ENCODE data around the gene HABP4.

DNA sequence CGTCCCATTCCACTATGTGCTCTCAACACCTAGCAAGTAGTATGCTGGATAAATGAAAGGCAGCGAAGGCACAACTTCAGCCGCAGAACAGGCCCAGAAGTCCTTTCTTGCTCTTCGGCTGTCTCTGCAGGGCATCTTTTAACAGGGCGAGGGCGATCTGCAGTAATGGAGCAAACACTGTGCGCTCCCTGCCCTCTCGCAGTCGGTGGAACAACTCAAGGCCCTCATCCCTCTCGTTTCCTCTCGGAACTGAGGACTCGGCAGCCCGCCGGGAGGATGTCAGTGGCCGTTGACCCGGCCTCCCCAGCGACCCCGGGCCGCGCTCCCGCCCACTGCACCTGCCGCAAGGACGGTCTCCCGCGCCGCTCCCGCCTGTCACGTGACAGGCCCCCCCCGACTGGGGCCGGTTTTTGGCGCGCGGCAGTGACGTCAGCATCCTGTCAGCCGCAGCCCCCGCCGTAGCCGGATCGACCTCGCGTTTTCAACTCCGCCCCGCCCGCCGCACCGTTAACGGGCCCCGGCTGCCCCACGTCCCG lies 32.9 kb upstream of the HABP4 start:
- TF ChIP-seq POLR2AphosphoS5 (IDR thresholded peaks at IDR 0.05; ENCODE audit: low read depth), result no peak
- TF ChIP-seq, protein P1, sequence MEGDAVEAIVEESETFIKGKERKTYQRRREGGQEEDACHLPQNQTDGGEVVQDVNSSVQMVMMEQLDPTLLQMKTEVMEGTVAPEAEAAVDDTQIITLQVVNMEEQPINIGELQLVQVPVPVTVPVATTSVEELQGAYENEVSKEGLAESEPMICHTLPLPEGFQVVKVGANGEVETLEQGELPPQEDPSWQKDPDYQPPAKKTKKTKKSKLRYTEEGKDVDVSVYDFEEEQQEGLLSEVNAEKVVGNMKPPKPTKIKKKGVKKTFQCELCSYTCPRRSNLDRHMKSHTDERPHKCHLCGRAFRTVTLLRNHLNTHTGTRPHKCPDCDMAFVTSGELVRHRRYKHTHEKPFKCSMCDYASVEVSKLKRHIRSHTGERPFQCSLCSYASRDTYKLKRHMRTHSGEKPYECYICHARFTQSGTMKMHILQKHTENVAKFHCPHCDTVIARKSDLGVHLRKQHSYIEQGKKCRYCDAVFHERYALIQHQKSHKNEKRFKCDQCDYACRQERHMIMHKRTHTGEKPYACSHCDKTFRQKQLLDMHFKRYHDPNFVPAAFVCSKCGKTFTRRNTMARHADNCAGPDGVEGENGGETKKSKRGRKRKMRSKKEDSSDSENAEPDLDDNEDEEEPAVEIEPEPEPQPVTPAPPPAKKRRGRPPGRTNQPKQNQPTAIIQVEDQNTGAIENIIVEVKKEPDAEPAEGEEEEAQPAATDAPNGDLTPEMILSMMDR (IDR thresholded peaks at IDR 0.05; ENCODE audit: insufficient read depth, low read length), result no peak
- TF ChIP-seq, protein P2, sequence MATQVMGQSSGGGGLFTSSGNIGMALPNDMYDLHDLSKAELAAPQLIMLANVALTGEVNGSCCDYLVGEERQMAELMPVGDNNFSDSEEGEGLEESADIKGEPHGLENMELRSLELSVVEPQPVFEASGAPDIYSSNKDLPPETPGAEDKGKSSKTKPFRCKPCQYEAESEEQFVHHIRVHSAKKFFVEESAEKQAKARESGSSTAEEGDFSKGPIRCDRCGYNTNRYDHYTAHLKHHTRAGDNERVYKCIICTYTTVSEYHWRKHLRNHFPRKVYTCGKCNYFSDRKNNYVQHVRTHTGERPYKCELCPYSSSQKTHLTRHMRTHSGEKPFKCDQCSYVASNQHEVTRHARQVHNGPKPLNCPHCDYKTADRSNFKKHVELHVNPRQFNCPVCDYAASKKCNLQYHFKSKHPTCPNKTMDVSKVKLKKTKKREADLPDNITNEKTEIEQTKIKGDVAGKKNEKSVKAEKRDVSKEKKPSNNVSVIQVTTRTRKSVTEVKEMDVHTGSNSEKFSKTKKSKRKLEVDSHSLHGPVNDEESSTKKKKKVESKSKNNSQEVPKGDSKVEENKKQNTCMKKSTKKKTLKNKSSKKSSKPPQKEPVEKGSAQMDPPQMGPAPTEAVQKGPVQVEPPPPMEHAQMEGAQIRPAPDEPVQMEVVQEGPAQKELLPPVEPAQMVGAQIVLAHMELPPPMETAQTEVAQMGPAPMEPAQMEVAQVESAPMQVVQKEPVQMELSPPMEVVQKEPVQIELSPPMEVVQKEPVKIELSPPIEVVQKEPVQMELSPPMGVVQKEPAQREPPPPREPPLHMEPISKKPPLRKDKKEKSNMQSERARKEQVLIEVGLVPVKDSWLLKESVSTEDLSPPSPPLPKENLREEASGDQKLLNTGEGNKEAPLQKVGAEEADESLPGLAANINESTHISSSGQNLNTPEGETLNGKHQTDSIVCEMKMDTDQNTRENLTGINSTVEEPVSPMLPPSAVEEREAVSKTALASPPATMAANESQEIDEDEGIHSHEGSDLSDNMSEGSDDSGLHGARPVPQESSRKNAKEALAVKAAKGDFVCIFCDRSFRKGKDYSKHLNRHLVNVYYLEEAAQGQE (IDR thresholded peaks at IDR 0.05; ENCODE audit: insufficient replicate concordance, low read depth), result no peak
